Cardiac fibroblast (primary cell): ENCODE data around the gene ARFGAP1.
A peak's percentile ranks its signal among the peaks of the same experiment; 100 is the strongest.
"Not testable (repeated sequence)": the region's sequence is repeated elsewhere in the genome, so short reads cannot be mapped to it uniquely, and the experiment has no call there.

Experiments used
- DNase-seq, 2 donors: peaks; one replicate each; pipeline versions ENCODE4 v3.0.0 to v3.0.0-alpha.2; 2010; ENCODE audit warnings: low read depth in 2 of 2
- H3K4me3 ChIP-seq, 2 donors: replicated peaks in 1 of 2; 1 replicate in 1 of 2; 2 replicates in 1 of 2; pipeline ENCODE4 v1.5.1; 2011; ENCODE audit warnings: low read depth in 2 of 2, low read length in 2 of 2, mild to moderate bottlenecking in 2 of 2, moderate library complexity in 1 of 2
- CTCF ChIP-seq: IDR thresholded peaks from one replicate; pipeline ENCODE4 v1.5.1; 2011; ENCODE audit warnings: low read depth, mild to moderate bottlenecking, low read length, inconsistent platforms

ARFGAP1 gene

DNA sequence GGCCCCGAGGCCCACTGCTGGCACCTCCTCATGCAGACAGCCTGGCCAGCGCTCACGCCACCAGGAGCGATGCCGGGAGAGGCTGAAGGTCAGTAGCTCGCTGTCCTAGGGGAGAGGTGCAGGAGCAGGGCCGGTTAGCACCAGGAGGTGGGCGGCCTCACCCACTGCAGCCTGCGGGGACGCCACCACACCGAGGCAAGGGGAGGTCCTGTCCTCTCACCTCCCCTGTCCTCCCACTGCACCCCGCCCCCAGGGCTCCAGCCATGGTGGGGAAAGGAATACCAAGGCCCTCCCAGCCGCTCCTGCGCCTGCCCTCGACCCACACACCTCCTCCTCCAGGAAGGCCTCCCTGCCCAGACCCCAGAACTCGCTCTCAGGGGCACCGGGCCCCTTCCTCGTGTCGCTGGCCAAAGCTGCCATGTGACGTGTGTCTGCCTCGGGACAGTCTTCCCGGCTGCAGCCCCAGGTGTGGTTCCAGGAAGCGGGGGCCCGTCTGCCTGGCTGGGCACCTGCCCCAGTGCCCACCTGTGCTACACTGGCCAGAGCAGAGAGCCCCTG lies 24.9 kb upstream of the ARFGAP1 start:
- no peak overlapping the region for H3K4me3 ChIP-seq
- no peak for DNase-seq
- TF ChIP-seq CTCF, result no peak

DNA sequence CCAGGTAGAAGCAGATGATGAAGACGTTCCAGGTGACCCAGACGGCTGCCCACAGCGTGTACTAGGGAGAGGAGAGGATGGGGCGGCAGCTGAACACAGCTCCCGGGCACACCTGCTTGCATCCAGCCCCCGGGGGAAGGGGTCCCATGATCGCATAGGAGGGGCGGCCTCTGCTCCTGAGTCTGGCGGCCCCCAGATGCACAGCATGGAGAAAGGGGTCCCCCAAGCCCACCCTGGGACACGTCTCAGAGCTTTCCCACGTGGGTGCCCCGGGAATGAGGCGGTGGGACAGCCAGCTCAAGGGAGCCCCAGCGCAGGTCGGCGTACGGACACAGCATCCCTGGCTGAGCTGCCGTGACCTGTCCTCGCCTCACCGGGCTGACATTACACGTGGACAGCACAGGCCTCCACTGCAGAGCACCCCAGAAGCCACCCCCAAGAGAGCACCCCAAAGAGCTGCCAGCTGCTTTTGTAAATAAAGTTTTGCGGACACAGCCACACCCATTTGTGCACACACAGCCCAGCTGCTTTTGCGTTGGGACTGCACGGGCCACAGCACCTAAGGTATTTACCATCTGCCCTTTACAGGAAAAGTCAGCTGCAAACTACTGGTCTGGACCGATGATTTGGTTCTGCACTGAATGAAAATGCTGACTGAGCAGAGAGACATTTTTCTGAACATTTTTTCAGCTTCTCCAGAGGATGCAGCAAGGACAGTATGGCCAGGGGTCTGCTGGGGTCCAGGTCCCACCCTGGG lies 23.6 kb upstream of the ARFGAP1 start:
- no peak for DNase-seq
- no peak overlapping the region for H3K4me3 ChIP-seq
- no peak for TF ChIP-seq CTCF

GRCh38 chr20:63249891-63250290 lies 22.7 kb upstream of the ARFGAP1 start:
- no peak overlapping the region for H3K4me3 ChIP-seq
- no peak for DNase-seq
- no peak for TF ChIP-seq CTCF

DNA sequence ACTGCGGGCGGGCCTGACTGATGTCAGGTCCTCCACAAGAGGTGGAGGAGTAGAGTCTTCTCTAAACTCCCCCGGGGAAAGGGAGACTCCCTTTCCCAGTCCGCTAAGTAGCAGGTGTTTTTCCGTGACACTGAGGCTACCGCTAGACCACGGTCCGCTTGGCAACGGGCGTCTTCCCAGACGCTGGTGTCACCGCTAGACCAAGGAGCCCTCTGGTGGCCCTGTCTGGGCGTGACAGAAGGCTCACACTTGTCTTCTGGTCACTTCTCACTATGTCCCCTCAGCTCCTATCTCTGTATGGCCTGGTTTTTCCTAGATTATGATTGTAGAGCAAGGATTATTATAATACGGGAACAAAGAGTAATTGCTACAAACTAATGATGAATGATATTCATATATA lies 21.3 kb upstream of the ARFGAP1 start:
- H3K4me3 ChIP-seq, DNase-seq: not testable (repeated sequence)
- peak; percentile 6 for TF ChIP-seq CTCF

- DNase-seq, result no peak
- TF ChIP-seq CTCF, result no peak
- no peak overlapping the region for H3K4me3 ChIP-seq
Observed at GRCh38 chr20:63252284-63252711, 20.3 kb upstream of the ARFGAP1 start.

DNA sequence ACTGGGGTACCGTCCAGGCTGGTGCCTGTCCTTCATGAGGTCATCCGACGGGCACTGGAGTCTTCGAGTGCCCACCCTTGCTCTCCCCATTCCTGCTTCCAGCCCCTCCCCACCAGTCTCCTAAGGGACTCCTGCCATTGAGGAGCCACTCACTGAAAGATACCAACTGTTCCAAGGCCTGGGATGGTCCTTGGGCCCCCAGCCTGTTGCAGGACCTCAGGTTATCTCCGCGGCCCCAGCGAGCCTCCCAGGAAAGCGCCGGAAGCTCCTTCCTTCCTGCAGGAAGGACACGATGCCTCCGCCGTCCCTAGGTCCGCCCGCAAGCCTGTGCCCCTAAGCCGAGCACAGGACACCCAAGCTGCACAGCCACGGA lies 19.6 kb upstream of the ARFGAP1 start:
- TF ChIP-seq CTCF, result no peak
- DNase-seq, result no peak
- H3K4me3 ChIP-seq, result no peak overlapping the region
